ENCODE data around the gene HTR7. TPM values are rescaled to one million over a fixed set of nuclear protein-coding genes. Genes with fewer than 3 reads are reported as not detected.
A peak's percentile ranks its signal among the peaks of the same experiment; 100 is the strongest.

HTR7 gene
- polyA plus RNA-seq, 1 donor (not counting 4 experiments of a cell fraction or from before 2014, with no cell fraction given), result 12.2 TPM

- H3K9ac ChIP-seq (ENCODE audit: control insufficient read depth, extremely low read depth, insufficient read depth, low read length), result no peak overlapping the region
- H3K36me3 ChIP-seq (ENCODE audit: control insufficient read depth in 2 of 2, extremely low read depth in 1 of 2, insufficient read depth in 2 of 2, low read length in 2 of 2), result peaks cover 0 to 4% of the 10 kb centered on the region in 2 experiments
- no peak overlapping the region for H2AFZ ChIP-seq (ENCODE audit: control insufficient read depth, low read length)
- peaks cover 3% of the 10 kb centered on the region for H3K4me1 ChIP-seq (ENCODE audit: control insufficient read depth, extremely low read depth, insufficient read depth, low read length)
- no peak overlapping the region for H3K4me3 ChIP-seq (ENCODE audit: control insufficient read depth in 2 of 3, extremely low read depth in 1 of 3, insufficient read depth in 2 of 3, low read depth in 1 of 3, low read length in 3 of 3)
- H4K20me1 ChIP-seq (ENCODE audit: control insufficient read depth, extremely low read depth, insufficient read depth, low read length), result no peaks in the 10 kb centered on the region
- H3K79me2 ChIP-seq (ENCODE audit: control insufficient read depth, insufficient read depth, low read length), result peaks cover 2% of the 10 kb centered on the region
- no peak for TF ChIP-seq EZH2 (IDR thresholded peaks at IDR 0.05; ENCODE audit: low read length)
- TF ChIP-seq CTCF (optimal IDR thresholded peaks at IDR 0.05 in 1 of 3, IDR thresholded peaks at IDR 0.05 in 1 of 3, conservative IDR thresholded peaks at IDR 0.05 in 1 of 3; ENCODE audit: extremely low read depth in 1 of 3, insufficient read depth in 2 of 3, low read length in 3 of 3), result peak; percentile 69 to 87 (median 83)
- no peak overlapping the region for H3K27ac ChIP-seq (ENCODE audit: control insufficient read depth, insufficient read depth, low read length)
- H3K9me1 ChIP-seq (ENCODE audit: control insufficient read depth, extremely low read depth, insufficient read depth, low read length), result no peaks in the 10 kb centered on the region
- FAIRE-seq, result peak; percentile 91
- H3K9me3 ChIP-seq (ENCODE audit: control insufficient read depth, low read depth, low read length), result no peaks in the 10 kb centered on the region
- dilution Hi-C loops (cut with MboI; ENCODE audit: extremely low pct_ligation_motif_present, low sequenced_read_pairs), result no loop called here
- H3K4me2 ChIP-seq (ENCODE audit: control insufficient read depth, extremely low read depth, insufficient read depth, low read depth, low read length), result no peak overlapping the region
- peak; percentile 19 for DNase-seq (ENCODE audit: low read depth, low spot score)
- no peaks in the 10 kb centered on the region for H3K27me3 ChIP-seq (ENCODE audit: control insufficient read depth, extremely low read depth, insufficient read depth, low read length)
These were observed 106.5 kb downstream of the HTR7 start for GRCh38 chr10:90751107-90751997.

- peaks cover 0 to 4% of the 10 kb centered on the region in 2 experiments for H3K36me3 ChIP-seq (ENCODE audit: control insufficient read depth in 2 of 2, extremely low read depth in 1 of 2, insufficient read depth in 2 of 2, low read length in 2 of 2)
- FAIRE-seq, result peak; percentile 60
- no peaks in the 10 kb centered on the region for H4K20me1 ChIP-seq (ENCODE audit: control insufficient read depth, extremely low read depth, insufficient read depth, low read length)
- no peak overlapping the region for H3K4me3 ChIP-seq (ENCODE audit: control insufficient read depth in 2 of 3, extremely low read depth in 1 of 3, insufficient read depth in 2 of 3, low read depth in 1 of 3, low read length in 3 of 3)
- no peak overlapping the region for H3K27ac ChIP-seq (ENCODE audit: control insufficient read depth, insufficient read depth, low read length)
- H3K4me1 ChIP-seq (ENCODE audit: control insufficient read depth, extremely low read depth, insufficient read depth, low read length), result peaks cover 14% of the 10 kb centered on the region
- H3K9ac ChIP-seq (ENCODE audit: control insufficient read depth, extremely low read depth, insufficient read depth, low read length), result no peak overlapping the region
- no peak overlapping the region for H3K4me2 ChIP-seq (ENCODE audit: control insufficient read depth, extremely low read depth, insufficient read depth, low read depth, low read length)
- dilution Hi-C loops (cut with MboI; ENCODE audit: extremely low pct_ligation_motif_present, low sequenced_read_pairs), result no loop called here
- H3K9me1 ChIP-seq (ENCODE audit: control insufficient read depth, extremely low read depth, insufficient read depth, low read length), result no peaks in the 10 kb centered on the region
- no peak for DNase-seq (ENCODE audit: low read depth, low spot score)
- TF ChIP-seq EZH2 (IDR thresholded peaks at IDR 0.05; ENCODE audit: low read length) (no peak), CTCF (optimal IDR thresholded peaks at IDR 0.05 in 1 of 3, IDR thresholded peaks at IDR 0.05 in 1 of 3, conservative IDR thresholded peaks at IDR 0.05 in 1 of 3; ENCODE audit: extremely low read depth in 1 of 3, insufficient read depth in 2 of 3, low read length in 3 of 3) (no peak)
- H2AFZ ChIP-seq (ENCODE audit: control insufficient read depth, low read length), result no peak overlapping the region
- no peaks in the 10 kb centered on the region for H3K27me3 ChIP-seq (ENCODE audit: control insufficient read depth, extremely low read depth, insufficient read depth, low read length)
- peaks cover 2% of the 10 kb centered on the region for H3K79me2 ChIP-seq (ENCODE audit: control insufficient read depth, insufficient read depth, low read length)
- no peaks in the 10 kb centered on the region for H3K9me3 ChIP-seq (ENCODE audit: control insufficient read depth, low read depth, low read length)
These were observed 111.0 kb downstream of the HTR7 start for GRCh38 chr10:90746829-90747228.
